GM12891 (cell line): Measurements from ENCODE around the gene WSCD2.

Experiments used
- POLR2A ChIP-seq: IDR thresholded peaks from 2 replicates; pipeline ENCODE4 v1.6.1; 2011; ENCODE audit warnings: low read depth, low read length, control low read depth
- TAF1 ChIP-seq: IDR thresholded peaks from 2 replicates; pipeline ENCODE4 v1.6.1; 2011; ENCODE audit warnings: low read depth, low read length, control low read depth

GRCh38 chr12:108119974-108120862 lies 8.9 kb upstream of the WSCD2 start:
- TF ChIP-seq POLR2A (no peak), TAF1 (no peak)
